Smooth muscle cell (in vitro differentiated cells): Measurements from ENCODE around the gene CYTIP. TPM values are rescaled to one million over a fixed set of nuclear protein-coding genes. Genes with fewer than 3 reads are reported as not detected.

ENCODE experiments used
- DNase-seq: peaks from one replicate; lab custom pipeline; 2025; ENCODE audit not compliant: unreplicated experiment; lab: John Stamatoyannopoulos, UW
- H2AFZ ChIP-seq: fragments of 200-600 bp; sonication (generic); 2 replicates; pipeline ENCODE4 v1.6.0; 2016; ENCODE audit warnings: antibody characterized with exemption, low read depth, mild to moderate bottlenecking
- H3F3A ChIP-seq: fragments of 200-600 bp; sonication (generic); 2 replicates; pipeline ENCODE4 v1.6.0; 2017; ENCODE audit warnings: antibody characterized with exemption, low read depth
- H3K27ac ChIP-seq: fragments of 200-600 bp; sonication (generic); 2 replicates; pipeline ENCODE4 v1.5.1; 2016; ENCODE audit warnings: low read depth, mild to moderate bottlenecking
- H3K27me3 ChIP-seq: fragments of 200-600 bp; sonication (generic); 2 replicates; pipeline ENCODE4 v1.6.1; 2016; ENCODE audit warnings: low read depth, mild to moderate bottlenecking
- H3K36me3 ChIP-seq: fragments of 200-600 bp; sonication (generic); 2 replicates; pipeline ENCODE4 v1.5.1; 2016; ENCODE audit warnings: low read depth
- H3K4me1 ChIP-seq: fragments of 200-600 bp; sonication (generic); 2 replicates; pipeline ENCODE4 v1.5.1; 2016; ENCODE audit warnings: low read depth
- H3K4me2 ChIP-seq: fragments of 200-600 bp; sonication (generic); 2 replicates; pipeline ENCODE4 v1.6.0; 2016; ENCODE audit warnings: mild to moderate bottlenecking
- H3K4me3 ChIP-seq: fragments of 200-600 bp; sonication (generic); 2 replicates; pipeline ENCODE4 v1.5.1; 2016; ENCODE audit warnings: mild to moderate bottlenecking
- H3K79me2 ChIP-seq: fragments of 200-600 bp; sonication (generic); 2 replicates; pipeline ENCODE4 v1.6.0; 2016; ENCODE audit warnings: low read depth, mild to moderate bottlenecking
- H3K9ac ChIP-seq: fragments of 200-600 bp; sonication (generic); 2 replicates; pipeline ENCODE4 v1.6.0; 2016; ENCODE audit warnings: low read depth
- H3K9me3 ChIP-seq: fragments of 200-600 bp; sonication (generic); replicated peaks from 2 replicates; pipeline ENCODE4 v1.5.1; 2016; ENCODE audit warnings: low read depth
- H4K20me1 ChIP-seq: fragments of 200-600 bp; sonication (generic); 2 replicates; pipeline ENCODE4 v1.6.0; 2016; ENCODE audit warnings: low read depth
- WGBS: methylation state at CpG from one replicate; pipeline ENCODE4 v1.1.7; 2016; ENCODE audit warnings: low lambda C conversion rate; 5-methylcytosine and 5-hydroxymethylcytosine counted together
- polyA plus RNA-seq: library from polyadenylated mRNA; unstranded; fragments of >200 nt; fragmentation: Nextera tagmentation; extraction: Ambion mirVana; gene quantifications from 2 replicates; pipeline ENCODE4 v1.2.1, GENCODE V29; 2016
- total RNA-seq: library from RNA; depleted of rRNA; stranded (reverse); fragments of >200 nt; gene quantifications from 2 replicates; pipeline ENCODE4 v1.2.3, GENCODE V29; 2014
- TF ChIP-seq, protein P1 (sequence below): fragments of 200-600 bp; sonication (generic); IDR thresholded peaks from 2 replicates; pipeline ENCODE4 v1.5.1; 2017; ENCODE audit warnings: borderline replicate concordance, mild to moderate bottlenecking, antibody characterized with exemption; ENCODE audit not compliant: insufficient read depth, poor library complexity, severe bottlenecking

The CYTIP gene
- total and polyA plus RNA-seq, 2 experiments from 2014 or later: not detected

GRCh38 chr2:157428500-157429175 lies 15.3 kb downstream of the CYTIP start:
- 88% methylated on average over 2 of the region's 2 CpGs for WGBS
- Histone ChIP-seq H4K20me1 (no peaks in the 10 kb centered on the region), H3K79me2 (no peaks in the 10 kb centered on the region), H3K36me3 (no peaks in the 10 kb centered on the region), H3F3A (no peaks in the 10 kb centered on the region), H3K9ac (no peak overlapping the region), H3K4me1 (no peaks in the 10 kb centered on the region), H3K27me3 (peaks cover 3% of the 10 kb centered on the region), H3K27ac (no peak overlapping the region), H3K4me2 (no peak overlapping the region), H2AFZ (no peak overlapping the region), H3K9me3 (peaks cover 5% of the 10 kb centered on the region), H3K4me3 (no peak overlapping the region)
- TF ChIP-seq, protein P1, sequence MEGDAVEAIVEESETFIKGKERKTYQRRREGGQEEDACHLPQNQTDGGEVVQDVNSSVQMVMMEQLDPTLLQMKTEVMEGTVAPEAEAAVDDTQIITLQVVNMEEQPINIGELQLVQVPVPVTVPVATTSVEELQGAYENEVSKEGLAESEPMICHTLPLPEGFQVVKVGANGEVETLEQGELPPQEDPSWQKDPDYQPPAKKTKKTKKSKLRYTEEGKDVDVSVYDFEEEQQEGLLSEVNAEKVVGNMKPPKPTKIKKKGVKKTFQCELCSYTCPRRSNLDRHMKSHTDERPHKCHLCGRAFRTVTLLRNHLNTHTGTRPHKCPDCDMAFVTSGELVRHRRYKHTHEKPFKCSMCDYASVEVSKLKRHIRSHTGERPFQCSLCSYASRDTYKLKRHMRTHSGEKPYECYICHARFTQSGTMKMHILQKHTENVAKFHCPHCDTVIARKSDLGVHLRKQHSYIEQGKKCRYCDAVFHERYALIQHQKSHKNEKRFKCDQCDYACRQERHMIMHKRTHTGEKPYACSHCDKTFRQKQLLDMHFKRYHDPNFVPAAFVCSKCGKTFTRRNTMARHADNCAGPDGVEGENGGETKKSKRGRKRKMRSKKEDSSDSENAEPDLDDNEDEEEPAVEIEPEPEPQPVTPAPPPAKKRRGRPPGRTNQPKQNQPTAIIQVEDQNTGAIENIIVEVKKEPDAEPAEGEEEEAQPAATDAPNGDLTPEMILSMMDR: no peak
- DNase-seq: no peak

- TF ChIP-seq, protein P1: no peak
- H3K4me2 ChIP-seq: no peak overlapping the region
- no peaks in the 10 kb centered on the region for H3F3A ChIP-seq
These were observed 16.0 kb downstream of the CYTIP start for GRCh38 chr2:157427922-157428303.

GRCh38 chr2:157427003-157427921 lies 16.6 kb downstream of the CYTIP start:
- TF ChIP-seq, protein P1: no peak

More at GRCh38 chr2:157427922-157428303, 16.0 kb downstream of the CYTIP start:
- Histone ChIP-seq H3K27me3 (peaks cover 3% of the 10 kb centered on the region), H3K36me3 (no peaks in the 10 kb centered on the region), H3K79me2 (no peaks in the 10 kb centered on the region), H3K4me3 (no peak overlapping the region), H3K9ac (no peak overlapping the region), H4K20me1 (no peaks in the 10 kb centered on the region), H3K27ac (no peak overlapping the region), H3K4me1 (no peaks in the 10 kb centered on the region), H3K9me3 (peaks cover 8% of the 10 kb centered on the region), H2AFZ (no peak overlapping the region)
- no peak for DNase-seq

More at GRCh38 chr2:157427003-157427921, 16.6 kb downstream of the CYTIP start:
- H4K20me1 ChIP-seq: no peaks in the 10 kb centered on the region
- H3K4me3 ChIP-seq: no peak overlapping the region
- no peak overlapping the region for H3K27ac ChIP-seq
- no peak for DNase-seq
- no peak overlapping the region for H3K9ac ChIP-seq
- H3K9me3 ChIP-seq: peaks cover 10% of the 10 kb centered on the region
- no peaks in the 10 kb centered on the region for H3F3A ChIP-seq
- no peaks in the 10 kb centered on the region for H3K4me1 ChIP-seq
- no peaks in the 10 kb centered on the region for H3K36me3 ChIP-seq
- 81% methylated on average over 6 of the region's 6 CpGs for WGBS
- H3K27me3 ChIP-seq: peaks cover 3% of the 10 kb centered on the region
- H2AFZ ChIP-seq: no peak overlapping the region
- H3K79me2 ChIP-seq: no peaks in the 10 kb centered on the region
- no peak overlapping the region for H3K4me2 ChIP-seq
